AG08395 (cell line): ENCODE results near the gene CD177.
"Not testable (repeated sequence)": the region's sequence is repeated elsewhere in the genome, so short reads cannot be mapped to it uniquely, and the experiment has no call there.

Source experiments
- DNase-seq: peaks from one replicate; pipeline ENCODE4 v3.0.0; 2012; ENCODE audit warnings: mixed read lengths, low spot score

CD177 gene, protein sequence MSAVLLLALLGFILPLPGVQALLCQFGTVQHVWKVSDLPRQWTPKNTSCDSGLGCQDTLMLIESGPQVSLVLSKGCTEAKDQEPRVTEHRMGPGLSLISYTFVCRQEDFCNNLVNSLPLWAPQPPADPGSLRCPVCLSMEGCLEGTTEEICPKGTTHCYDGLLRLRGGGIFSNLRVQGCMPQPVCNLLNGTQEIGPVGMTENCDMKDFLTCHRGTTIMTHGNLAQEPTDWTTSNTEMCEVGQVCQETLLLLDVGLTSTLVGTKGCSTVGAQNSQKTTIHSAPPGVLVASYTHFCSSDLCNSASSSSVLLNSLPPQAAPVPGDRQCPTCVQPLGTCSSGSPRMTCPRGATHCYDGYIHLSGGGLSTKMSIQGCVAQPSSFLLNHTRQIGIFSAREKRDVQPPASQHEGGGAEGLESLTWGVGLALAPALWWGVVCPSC

DNA sequence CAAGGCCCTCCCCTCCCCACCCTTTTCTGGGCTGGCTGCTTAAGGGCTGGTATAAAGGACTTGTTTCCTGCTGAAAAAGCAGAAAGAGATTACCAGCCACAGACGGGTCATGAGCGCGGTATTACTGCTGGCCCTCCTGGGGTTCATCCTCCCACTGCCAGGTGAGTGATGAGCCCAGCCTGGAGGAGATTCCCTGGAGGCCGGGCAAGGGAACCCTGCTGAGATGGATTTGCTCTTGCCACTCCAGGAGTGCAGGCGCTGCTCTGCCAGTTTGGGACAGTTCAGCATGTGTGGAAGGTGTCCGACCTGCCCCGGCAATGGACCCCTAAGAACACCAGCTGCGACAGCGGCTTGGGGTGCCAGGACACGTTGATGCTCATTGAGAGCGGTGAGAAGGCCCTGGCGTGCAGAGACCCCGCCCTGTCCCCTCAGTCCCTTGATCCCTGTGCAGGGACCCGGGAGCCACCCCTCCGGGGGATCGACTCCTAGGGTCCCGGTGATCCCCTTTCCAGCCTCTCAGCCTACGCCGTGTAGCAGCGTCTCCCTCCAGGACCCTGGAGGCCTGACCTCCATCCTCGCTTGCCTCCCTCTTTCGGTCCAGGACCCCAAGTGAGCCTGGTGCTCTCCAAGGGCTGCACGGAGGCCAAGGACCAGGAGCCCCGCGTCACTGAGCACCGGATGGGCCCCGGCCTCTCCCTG lies at the start of gene CD177:
Gene CD177, plus strand, starts transcription at position 81 of the 699 bp plus-strand sequence. Its CDS starts 29 bp downstream, at position 110.
- DNase-seq, result no peak

DNA sequence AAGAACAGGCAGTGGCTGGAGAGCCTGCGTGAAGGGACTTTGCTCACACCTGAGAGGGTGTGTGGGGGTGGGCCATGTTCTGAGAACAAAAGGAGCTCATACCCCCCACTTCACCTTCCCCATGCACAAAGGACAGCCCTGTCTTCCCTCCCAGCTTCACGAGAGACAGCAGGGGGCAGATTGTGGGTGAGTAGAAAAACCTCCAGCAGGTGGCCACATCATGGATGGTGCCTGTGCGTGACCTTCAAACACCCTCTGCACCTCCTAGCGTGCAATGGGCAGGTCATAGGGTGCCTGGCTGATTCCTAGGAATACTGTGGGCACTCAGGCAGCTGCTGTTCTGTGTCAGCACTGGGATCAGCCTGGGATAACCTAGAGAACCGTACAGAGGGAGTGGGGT lies 47.8 kb upstream of the CD177 start:
- DNase-seq, result no peak

DNA sequence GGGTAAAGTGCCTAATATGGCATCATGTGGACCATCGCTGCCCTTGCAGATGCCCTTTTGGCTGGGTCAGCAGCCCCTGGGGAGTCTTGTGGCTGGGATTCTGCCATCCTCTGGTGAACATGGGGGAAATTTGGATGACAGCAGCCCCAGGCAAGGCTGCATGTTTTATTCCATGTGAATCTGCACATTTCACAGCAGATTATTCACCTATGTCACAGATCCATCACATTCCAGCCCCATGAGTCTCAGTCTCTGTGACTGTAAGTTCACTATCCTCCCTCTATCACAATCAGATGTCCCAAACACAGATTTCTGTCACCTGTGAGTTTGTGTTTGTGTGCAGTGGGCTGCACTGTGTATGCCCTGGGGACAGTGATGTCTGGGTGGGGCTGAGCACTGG lies 47.4 kb upstream of the CD177 start:
- DNase-seq, result peak; percentile 53

DNA sequence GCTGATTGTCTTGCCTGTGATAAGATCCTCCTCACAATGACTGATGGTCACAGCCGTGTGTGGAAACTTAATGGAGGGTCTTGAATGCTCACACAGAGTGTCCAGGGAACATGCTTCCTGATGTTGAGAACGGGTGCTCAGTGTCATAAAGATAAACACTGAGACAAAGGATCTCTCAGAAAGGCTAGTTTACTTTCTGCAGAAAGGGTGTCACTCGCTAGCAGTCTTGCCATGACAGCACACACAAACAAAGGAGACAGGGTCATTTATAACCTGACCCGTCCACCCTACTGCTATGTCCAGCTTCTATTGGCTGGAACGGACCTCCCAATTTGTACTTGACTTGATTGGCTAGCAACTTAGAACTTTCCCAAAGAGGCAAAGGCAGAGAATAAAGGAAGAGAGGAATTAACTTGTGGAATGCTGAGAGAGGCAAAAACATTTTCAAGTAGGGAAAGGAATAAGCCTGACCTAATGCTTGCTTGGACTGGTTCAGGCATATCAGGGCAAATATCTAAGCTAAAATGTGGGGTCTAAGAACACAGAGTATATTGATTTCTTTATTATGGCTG lies 45.2 kb upstream of the CD177 start:
- no peak for DNase-seq

DNA sequence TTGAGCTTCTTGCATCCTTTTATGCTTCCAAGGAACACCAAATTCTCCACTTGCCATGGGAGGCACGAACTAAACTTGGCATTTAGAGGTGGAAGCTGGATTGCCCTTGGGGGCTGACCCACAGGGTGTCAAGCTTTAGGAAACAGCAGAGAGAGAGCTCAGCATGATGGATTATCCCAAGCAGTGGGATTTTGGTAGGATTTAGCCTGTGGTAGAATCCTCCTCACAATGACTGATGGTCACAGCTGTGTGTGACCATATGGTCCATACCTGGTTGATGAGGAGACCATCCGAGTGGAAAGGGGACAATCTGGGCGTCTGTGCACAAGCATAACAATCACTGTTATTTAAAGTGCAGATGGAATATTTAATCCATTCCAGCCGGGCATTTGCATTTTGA lies 44.0 kb upstream of the CD177 start:
- DNase-seq, result no peak

DNA sequence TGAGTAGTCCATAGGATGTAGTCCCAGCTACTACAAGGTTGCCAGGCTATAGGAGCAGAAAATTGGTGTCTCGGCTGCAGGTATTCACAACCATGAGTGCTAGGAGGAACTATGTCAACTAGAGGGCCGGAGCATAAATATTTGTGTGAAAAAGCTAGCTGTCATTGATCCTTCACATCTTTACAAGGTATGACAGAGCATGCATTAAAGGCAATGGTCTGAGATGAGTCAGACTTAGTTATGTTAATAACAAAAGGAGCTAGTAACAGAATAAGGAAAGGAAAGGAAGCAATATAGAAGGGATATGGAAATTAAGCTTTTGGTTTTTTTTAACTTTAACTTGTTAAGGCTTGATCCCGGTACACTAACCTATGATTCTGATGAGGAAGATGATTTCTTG lies 43.3 kb upstream of the CD177 start:
- DNase-seq, result no peak

DNA sequence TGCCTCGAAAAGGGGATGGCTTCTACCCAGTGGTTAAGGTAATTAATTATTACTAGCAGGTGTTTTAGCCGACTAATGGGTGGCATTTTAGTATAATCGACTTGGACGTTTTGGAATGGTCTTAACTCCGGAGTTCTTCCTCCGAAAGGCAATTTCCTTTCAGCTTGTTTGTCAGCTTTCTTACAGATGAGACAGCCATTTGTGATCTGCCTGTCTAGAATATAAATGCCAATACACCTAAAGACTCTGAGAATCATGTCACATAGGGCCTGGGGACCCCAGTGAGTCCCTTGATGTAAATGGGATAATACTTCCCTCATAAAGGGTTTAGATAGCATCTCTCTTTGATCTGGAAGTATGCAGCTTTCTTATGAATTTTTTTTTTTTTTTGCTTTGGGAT lies 42.2 kb upstream of the CD177 start:
- DNase-seq, result no peak

DNA sequence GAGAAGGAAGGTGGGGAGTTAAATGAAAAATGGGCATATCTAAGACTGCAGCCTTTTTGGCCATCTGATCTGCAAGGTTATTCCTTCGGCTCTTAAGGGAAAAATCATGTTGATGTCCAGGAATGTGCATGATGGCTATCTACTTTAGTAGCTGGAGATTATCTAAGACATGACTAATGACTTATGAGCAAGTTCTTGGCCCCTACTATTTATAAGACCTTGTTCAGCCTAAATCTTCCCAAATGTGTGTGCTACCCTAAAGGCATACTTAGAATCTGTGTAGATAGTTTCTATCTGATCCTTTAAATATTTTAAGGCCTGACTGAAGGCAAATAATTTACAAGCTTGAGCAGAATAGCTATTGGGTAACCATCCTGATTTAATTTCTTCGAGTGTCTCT lies 41.8 kb upstream of the CD177 start:
- DNase-seq, result no peak

DNA sequence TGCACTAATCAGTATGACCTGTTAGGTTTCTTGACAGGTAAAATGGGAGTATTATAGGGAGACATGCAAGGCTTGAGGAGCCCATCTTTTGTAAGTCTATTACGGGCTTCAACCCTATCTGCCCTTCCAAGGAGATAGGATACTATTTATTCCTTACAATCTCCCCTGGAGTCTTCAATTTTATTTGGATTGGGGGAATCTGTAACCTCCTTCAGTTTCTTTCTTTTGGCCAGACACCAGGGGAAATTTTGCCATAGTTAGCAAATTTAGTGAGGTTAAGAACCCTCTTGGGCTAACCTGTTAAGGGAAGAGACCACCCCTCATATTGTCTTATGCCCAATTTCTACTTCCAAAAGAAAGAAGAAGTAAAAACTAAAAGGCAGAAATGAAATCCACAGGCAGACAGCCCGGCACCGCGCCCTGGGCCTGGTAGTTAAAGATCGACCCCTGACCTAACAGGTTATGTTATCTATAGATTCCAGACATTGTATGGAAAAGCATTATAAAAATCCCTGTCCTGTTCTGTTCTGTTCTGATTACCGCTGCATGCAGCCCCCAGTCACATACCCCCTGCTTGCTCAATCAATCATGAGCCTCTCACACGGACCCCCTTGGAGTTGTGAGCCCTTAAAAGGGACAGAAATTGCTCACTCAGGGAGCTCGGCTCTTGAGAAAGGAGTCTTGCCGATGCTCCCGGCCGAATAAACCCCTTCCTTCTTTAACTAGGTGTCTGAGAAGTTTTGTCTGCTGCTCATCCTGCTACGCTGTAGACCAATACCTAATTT lies 39.6 kb upstream of the CD177 start:
- DNase-seq, result no peak

DNA sequence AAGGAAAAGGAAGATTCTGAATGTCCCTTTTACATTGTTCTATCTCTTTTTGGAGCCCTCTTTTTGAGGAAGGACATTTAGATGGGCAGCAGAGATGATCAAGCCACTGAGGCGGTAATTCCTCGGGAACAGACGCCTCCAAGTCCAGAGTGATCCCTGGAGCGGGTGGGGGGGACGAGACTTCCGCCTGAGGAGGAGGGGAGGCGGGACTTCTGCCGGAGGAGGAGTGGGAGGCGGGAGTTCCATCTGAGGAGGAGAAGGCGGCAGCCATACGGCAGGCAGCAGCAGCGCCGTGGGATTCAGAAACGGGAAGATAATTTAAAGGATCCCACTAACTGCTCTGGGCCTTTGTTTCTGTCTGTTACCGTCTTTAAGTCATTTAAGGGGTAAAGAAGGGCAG lies 37.6 kb upstream of the CD177 start:
- no peak for DNase-seq

DNA sequence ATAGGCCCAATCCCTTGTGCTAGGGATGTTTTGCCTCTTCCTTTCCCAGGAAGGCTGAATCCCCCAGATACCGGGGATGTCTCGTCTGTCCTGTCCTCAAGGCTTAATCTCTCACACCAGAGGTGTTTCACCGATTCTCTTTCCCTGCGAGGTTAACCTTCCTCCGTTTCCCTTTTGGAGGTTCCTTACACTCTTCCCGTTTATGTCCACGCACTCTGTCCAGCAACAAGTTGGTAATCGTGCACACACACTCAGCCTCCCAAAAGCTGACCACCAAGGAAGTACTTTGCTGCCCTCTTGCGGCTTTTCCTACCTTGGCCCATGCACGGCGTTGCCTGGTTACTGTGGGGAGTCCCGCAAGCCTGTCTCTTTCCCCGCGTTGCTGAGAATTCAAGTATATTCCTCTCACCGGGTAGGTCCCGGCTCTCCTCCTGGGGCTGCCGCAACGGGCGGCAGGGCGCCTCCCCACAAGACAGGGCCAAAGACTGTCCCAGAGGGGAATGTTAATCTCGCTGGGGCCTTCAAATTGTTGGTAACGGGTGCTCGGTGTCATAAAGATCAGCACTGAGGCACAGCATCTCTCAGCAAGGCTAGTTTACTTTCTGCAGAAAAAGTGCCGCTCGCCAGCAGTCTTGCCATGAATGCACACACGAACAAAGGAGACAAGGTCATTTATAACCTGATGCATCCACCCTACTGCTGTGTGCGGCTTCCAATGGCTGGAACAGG lies 36.7 kb upstream of the CD177 start:
- DNase-seq, result peak; percentile 50

DNA sequence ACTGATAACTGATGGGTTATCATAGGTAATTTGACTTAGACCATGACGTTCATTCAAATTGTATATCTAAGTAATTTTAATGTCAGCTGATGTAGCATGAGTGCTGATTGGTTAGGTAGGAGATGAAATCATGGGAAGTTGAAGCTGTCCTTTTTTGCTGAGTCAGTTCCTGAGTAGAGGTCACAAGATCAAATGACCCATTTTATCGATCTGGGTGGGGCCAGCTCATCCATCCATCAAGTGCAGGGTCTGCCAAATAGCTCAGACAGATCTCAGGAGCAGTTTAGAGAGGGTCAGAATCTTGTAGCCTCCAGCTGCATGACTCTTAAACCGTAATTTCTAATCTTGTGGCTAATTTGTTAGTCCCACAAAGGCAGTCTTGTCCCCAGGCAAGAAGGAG lies 35.3 kb upstream of the CD177 start:
- DNase-seq, result no peak

DNA sequence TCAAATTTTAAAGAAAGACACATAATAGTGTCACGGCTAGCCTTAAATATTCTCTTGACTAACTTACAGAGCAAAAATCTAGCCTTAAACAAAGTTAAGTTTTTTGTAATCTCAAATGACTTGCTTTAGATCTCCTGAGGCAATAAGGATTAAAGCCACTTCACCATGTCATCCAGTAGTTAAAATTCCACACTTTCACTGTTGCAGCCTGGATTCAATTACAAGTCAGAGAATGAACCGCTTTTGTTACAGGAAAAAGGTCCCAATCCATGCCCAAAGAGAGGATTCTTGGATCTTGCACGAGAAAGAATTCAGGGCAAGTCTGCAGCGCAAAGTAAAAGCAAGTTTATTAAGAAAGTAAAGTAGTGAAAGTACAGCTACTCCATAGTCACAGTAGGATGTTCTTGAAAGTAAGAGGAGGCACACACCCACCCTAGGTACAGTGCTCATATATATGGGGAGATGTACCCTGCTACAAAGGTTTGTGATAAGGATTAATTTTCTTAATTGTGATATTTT lies 34.6 kb upstream of the CD177 start:
- DNase-seq, result no peak

DNA sequence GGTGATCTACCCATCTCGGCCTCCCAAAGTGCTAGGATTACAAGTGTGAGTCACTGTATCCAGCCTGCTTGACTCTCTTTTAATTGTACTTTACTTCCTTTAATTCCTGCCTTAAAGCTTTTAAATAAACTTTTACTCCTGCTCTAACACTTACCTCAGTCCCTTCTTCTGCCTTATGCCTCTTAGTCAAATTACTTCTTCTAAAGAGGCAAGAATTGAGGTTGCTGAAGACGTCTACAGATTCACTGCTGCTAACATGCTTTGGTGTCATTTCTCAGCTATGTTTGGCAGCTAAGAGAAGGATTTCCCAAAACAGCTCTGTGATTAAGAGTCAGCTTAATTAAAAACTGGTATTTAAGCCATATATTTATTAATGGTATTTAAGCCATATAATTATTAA lies 32.9 kb upstream of the CD177 start:
- no peak for DNase-seq

DNA sequence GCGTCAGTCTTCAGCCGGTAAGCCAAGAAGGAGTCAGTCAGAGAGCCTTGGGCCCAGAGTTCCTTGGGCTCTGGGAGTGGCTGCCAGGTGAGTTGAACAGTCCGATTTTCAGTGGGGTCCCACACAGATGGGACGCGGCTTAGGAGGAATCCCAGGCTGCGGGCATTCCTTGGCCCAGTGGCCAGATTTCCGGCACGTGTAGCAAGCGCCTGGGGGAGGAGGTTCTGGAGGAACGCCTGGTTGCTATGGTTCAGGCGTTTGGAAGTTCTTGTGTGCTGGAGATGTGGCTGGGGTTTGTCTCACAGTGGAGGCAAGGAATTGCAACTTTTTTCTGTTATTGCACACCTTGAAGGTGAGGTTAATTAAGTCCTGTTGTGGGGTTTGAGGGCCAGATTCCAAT lies 26.7 kb upstream of the CD177 start:
- DNase-seq, result not testable (repeated sequence)

DNA sequence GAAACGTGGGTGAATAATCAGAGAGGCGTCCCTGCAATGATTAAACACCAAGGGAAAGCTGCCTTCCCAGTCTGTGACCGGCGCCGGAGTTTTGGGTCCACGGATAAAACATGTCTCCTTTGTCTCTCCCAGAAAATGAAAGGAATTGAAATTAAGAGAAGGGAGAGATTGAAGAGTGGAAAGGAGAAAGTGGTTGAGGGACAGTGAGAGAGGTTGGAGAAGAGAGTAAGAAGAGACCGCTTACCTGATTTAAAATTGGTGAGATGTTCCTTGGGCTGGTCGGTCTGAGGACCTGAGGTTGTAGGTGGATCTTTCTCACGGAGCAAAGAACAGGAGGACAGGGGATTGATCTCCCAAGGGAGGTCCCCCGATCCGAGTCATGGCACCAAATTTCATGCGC lies 24.9 kb upstream of the CD177 start:
- not testable (repeated sequence) for DNase-seq

DNA sequence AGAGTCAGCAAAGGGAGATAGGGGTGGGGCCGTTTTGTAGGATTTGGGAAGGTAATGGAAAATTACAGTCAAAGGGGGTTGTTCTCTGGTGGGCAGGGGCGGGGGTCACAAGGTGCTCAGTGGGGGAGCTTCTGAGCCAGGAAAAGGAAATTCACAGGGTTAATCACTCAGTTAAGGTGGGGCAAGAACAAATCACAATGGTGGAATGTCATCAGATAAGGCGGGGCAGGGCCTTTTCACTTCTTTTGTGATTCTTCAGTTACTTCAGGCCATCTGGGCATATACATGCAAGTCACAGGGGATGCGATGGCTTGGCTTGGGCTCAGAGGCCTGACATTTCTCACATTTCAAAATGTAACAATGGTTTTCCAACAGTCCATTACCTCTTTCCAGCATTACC lies 24.4 kb upstream of the CD177 start:
- DNase-seq, result not testable (repeated sequence)

DNA sequence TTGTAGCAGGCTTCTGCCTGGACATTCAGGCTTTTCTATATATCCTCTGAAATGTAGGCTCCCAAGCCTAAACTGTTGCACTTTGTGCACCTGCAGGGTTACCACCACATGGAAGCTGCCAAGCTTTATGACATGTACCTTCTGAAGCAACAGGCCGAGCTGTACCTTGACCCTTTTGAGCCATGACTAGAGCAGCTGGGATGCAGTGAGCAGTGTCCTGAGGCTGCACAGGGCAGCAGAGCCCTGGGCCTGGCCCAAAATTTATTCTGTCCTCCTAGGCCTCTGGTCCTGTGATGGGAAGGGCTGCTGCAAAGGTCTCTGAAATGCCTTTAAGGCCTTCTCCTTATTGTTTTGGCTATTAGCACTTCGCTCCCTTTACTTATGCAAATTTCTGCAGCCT lies 23.5 kb upstream of the CD177 start:
- no peak for DNase-seq

DNA sequence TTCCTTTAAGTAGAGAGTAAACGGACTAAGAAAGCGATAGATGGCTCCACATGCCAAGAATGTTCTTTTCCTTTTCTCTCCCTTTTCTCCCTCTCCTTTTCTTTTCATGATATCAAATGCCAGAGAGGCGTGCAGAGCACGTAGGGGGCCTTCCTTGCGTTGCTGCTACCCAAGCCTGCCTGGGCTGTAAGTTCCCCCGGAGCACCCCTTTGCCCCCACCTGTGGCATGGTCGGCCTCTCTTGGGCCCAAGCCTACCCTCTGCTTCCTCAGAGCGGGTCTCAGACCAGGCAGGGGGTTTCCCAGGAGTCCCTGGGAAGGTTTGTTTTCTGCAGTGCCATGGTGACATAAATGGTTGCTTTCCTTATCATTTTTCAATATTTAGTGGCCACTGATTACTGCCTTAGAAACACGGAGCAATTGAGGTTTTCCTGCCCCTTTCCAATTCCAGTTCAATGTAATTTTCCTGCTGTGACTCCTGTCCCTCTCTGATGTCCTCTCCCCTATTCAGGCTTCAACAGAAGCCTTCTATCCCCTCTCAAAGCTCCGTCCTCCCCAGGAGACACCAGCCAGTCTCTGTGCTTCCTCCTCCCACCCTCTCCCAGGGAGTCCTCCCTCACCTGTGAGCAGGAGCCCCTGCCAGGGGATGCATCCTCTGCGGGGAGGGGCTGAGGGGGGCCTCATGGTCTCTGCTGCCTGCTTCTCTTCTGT lies 22.6 kb upstream of the CD177 start:
- no peak for DNase-seq

DNA sequence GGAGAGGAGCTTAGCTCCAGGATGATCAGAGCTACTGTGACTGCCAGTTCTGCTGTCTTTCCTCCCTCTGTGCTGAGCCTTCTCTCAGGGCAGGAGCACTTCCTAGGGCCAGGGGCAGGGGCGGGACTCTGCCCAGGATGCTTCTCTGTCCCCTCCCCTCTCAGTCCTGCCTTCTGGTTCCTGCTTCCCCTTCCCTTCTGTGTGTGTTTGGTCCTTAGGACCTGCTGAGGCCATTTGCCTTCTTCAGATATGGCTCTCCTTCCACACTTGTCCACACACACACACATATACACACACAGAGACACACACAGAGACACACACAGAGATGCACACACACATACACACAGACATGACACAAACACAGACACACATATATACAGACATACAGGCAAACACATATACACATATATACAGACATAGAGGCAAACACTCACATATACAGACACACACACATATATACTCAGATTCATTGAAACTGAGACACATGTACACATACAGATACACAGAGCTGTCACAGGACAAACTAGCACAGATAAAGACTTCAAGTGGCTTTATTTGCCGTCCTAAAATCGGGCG lies 22.0 kb upstream of the CD177 start:
- DNase-seq, result no peak
